Measurements from ENCODE around the gene KIF18A. TPM values are rescaled to one million over a fixed set of nuclear protein-coding genes. Genes with fewer than 3 reads are reported as not detected.

Gene KIF18A
- total and polyA plus RNA-seq, 2 of the 8 experiments (the other 6 are each of a cell fraction or from before 2014, with no cell fraction given), result 4.0 to 23.3 TPM

DNA sequence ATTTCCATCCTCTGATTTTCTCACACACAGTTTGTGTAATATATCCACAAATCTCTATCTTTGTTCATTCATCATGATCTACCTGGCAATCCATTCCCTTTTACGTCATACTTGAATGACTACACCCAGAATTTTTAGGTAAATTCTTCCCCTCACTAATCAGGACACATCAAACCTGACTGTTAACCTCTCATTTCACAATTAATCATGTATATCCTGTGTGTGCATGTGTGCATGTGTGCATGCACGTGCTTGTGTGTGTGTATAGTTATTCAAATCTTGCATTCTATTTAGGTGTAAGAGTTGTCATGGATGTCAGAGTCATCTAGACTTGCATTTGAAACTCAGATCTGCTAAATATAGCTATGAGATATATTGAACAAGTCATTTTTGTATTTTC, 130.4 kb downstream of the KIF18A start:
- no peak for FAIRE-seq
- Histone ChIP-seq H3K27ac (ENCODE audit: low read depth, low read length) (no peak overlapping the region), H3K79me1 (ENCODE audit: low read depth, low read length) (no peaks in the 10 kb centered on the region), H3K4me1 (replicated peaks in 1 of 4; ENCODE audit: control insufficient read depth in 3 of 4, insufficient read depth in 4 of 4, low read length in 3 of 4) (no peaks in the 10 kb centered on the region), H4K91ac (replicated peaks; ENCODE audit: insufficient read length, low read length) (no peak overlapping the region), H3K27me3 (replicated peaks in 1 of 4; ENCODE audit: control insufficient read depth in 3 of 4, extremely low read depth in 1 of 4, insufficient read depth in 3 of 4, low read length in 3 of 4) (no peaks in the 10 kb centered on the region), H3K4ac (replicated peaks; ENCODE audit: insufficient read length, low read depth, low read length) (no peak overlapping the region), H3K18ac (ENCODE audit: extremely low read depth, low read length) (no peak overlapping the region), H2BK20ac (ENCODE audit: low read length) (no peak overlapping the region), H3K79me2 (ENCODE audit: control insufficient read depth in 1 of 2, insufficient read depth in 2 of 2, low read length in 2 of 2) (no peaks in the 10 kb centered on the region), H2BK15ac (ENCODE audit: low read length) (no peak overlapping the region), H3K9me3 (ENCODE audit: insufficient read depth in 2 of 2, low read depth in 1 of 2, low read length in 1 of 2) (no peaks in the 10 kb centered on the region), H2BK12ac (ENCODE audit: low read depth, low read length) (no peak overlapping the region), H2AK5ac (ENCODE audit: low read depth, low read length) (no peak overlapping the region), H2BK120ac (replicated peaks; ENCODE audit: low read depth, low read length) (no peak overlapping the region), H3K36me3 (ENCODE audit: control insufficient read depth in 2 of 4, insufficient read depth in 4 of 4, low read length in 3 of 4) (no peaks in the 10 kb centered on the region), H3K23ac (ENCODE audit: insufficient read length) (no peak overlapping the region), H4K20me1 (replicated peaks in 1 of 2; ENCODE audit: control insufficient read depth in 1 of 2, insufficient read depth in 2 of 2, low read length in 2 of 2) (no peaks in the 10 kb centered on the region), H2BK5ac (ENCODE audit: low read depth, low read length) (no peak overlapping the region), H2AFZ (ENCODE audit: low read length) (no peak overlapping the region), H3K23me2 (ENCODE audit: low read depth, low read length) (no peaks in the 10 kb centered on the region), H4K8ac (ENCODE audit: extremely low read depth, insufficient read depth, low read length) (no peak overlapping the region), H3K14ac (ENCODE audit: insufficient read length) (no peak overlapping the region), H4K5ac (ENCODE audit: insufficient read length, low read depth, low read length) (no peak overlapping the region), H3K4me2 (ENCODE audit: insufficient read depth in 1 of 2, low read depth in 2 of 2, low read length in 2 of 2) (no peak overlapping the region), H3K9ac (replicated peaks in 1 of 4; ENCODE audit: extremely low read depth in 1 of 4, low read depth in 3 of 4, low read length in 3 of 4) (no peak overlapping the region), H3K56ac (replicated peaks; ENCODE audit: insufficient read length, low read depth, low read length) (no peak overlapping the region), H3K4me3 (ENCODE audit: extremely low read depth in 1 of 4, insufficient read depth in 2 of 4, low read depth in 3 of 4, low read length in 4 of 4) (no peak overlapping the region)
- ChIA-PET CTCF (ENCODE audit: partially characterized antibody) (no interaction called here), POLR2A (ENCODE audit: partially characterized antibody) (no interaction called here)
- 86% methylated on average over 2 of the region's 2 CpGs; no CpG with 5 or more reads in 1 of the 2 experiments for WGBS, 2 experiments (ENCODE audit: extremely low coverage in 1 of 2, insufficient coverage in 1 of 2, insufficient read length in 1 of 2, insufficient replicate concordance in 2 of 2, low coverage in 1 of 2, low lambda C conversion rate in 2 of 2, missing lambda C conversion rate in 1 of 2)
- TF ChIP-seq NRF1 (IDR thresholded peaks at IDR 0.05; ENCODE audit: low read depth, low read length) (no peak), POLR2AphosphoS5 (IDR thresholded peaks at IDR 0.05; ENCODE audit: low read depth, low read length) (no peak), KDM1A (IDR thresholded peaks at IDR 0.05; ENCODE audit: borderline replicate concordance, low read length) (no peak), TAF1 (IDR thresholded peaks at IDR 0.05; ENCODE audit: low read depth, low read length) (no peak), CBX8 (IDR thresholded peaks at IDR 0.05; ENCODE audit: borderline replicate concordance, low read depth, low read length) (no peak), TAF7 (optimal IDR thresholded peaks at IDR 0.05; ENCODE audit: borderline replicate concordance, low read depth, low read length) (no peak), CREB1 (IDR thresholded peaks at IDR 0.05) (no peak), POLR2A (IDR thresholded peaks at IDR 0.05; ENCODE audit: control extremely low read depth in 1 of 2, low read depth in 2 of 2, low read length in 2 of 2) (no peak), SIX5 (IDR thresholded peaks at IDR 0.05; ENCODE audit: low read depth, low read length) (no peak), SP2 (IDR thresholded peaks at IDR 0.05; ENCODE audit: low read length) (no peak), RXRA (IDR thresholded peaks at IDR 0.05; ENCODE audit: insufficient read depth, low read depth, low read length) (no peak), CHD2 (IDR thresholded peaks at IDR 0.05; ENCODE audit: low read length) (no peak)
- TF ChIP-seq, protein P1, sequence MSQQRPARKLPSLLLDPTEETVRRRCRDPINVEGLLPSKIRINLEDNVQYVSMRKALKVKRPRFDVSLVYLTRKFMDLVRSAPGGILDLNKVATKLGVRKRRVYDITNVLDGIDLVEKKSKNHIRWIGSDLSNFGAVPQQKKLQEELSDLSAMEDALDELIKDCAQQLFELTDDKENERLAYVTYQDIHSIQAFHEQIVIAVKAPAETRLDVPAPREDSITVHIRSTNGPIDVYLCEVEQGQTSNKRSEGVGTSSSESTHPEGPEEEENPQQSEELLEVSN (IDR thresholded peaks at IDR 0.05), result no peak
- no peak for DNase-seq (ENCODE audit: low read depth in 1 of 2, low spot score in 2 of 2)
